Measurements from ENCODE around the gene ACLY.
"Not testable (repeated sequence)": the region's sequence is repeated elsewhere in the genome, so short reads cannot be mapped to it uniquely, and the experiment has no call there.

The ACLY gene

GRCh38 chr17:41873559-41874292 is 45.0 kb downstream of the ACLY start:
- DNase-seq (ENCODE audit: low read depth in 2 of 2) = no peak

GRCh38 chr17:41871789-41872188 is 47.0 kb downstream of the ACLY start:
- no peak for DNase-seq (ENCODE audit: low read depth in 2 of 2)

GRCh38 chr17:41870627-41871026 is 48.1 kb downstream of the ACLY start:
- no peak for DNase-seq (ENCODE audit: low read depth in 2 of 2)

- DNase-seq (ENCODE audit: low read depth in 2 of 2) = no peak
Observed at GRCh38 chr17:41870097-41870496, 48.7 kb downstream of the ACLY start.

DNA sequence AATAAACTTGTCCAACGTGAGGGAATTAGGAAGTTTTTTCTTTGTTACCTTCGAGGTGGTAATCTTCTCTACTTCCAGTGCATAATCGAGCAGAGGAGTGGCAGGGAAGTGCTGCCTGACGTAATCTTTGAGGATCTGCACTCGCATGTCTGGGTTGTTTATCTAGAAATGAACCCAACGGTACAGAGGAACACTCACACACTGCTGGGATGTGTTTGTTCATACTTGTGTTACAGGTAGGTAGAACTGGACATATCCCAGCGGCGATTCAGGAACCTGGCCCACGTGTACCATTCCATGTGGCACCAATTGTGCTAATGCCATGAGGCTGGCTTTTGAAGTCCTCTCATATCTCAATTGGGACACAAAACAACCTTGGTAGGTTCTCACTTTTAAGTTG is 49.3 kb downstream of the ACLY start:
- DNase-seq (ENCODE audit: low read depth in 2 of 2) = no peak

GRCh38 chr17:41868568-41868967 is 50.2 kb downstream of the ACLY start:
- DNase-seq (ENCODE audit: low read depth in 2 of 2) = no peak

- no peak for DNase-seq (ENCODE audit: low read depth in 2 of 2)
Observed at GRCh38 chr17:41865596-41865893, 53.2 kb downstream of the ACLY start.

DNA sequence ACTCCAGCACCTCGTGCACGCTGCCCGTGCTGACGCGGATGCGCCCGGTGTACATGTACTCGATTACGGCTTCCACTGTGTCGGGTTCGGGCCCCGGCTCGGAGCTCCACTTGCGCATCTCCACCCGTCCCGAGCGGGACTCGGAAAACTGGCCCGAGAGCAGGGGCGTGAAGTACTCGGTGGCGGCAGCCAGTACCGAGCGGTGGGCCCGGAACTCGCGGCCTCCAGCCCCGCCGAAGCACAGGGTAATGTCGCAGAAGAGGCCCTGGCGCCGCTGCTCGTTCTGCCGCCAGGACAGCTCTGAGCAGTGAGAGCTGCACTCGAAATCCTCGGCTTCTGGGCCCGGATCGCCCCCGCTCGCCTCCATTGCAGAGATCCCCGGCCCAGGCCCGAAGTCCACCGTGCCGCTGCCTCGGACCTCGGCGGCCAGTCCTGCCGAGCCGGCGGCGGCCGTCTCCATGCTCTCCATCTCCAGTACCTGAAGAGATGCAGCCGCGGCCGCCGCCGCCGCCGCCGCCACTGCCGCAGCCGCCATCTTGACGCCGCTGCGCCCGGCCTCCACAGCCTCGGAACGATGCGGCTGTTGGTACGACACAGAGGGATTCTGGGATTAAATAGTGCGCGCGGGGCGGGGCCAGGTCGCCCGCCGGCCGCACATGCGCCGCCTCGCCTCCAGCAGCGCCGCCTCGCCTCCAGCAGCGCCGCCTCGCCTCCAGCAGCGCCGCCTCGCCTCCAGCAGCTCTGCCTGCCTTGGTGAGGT is 53.7 kb downstream of the ACLY start, which contains the start of gene KLHL11:
Gene KLHL11, minus strand, starts transcription at position 588 of the 760 bp plus-strand sequence. Its CDS starts 53 bp downstream, at position 535.
- peak; percentile 67 to 86 for DNase-seq (ENCODE audit: low read depth in 2 of 2)

DNA sequence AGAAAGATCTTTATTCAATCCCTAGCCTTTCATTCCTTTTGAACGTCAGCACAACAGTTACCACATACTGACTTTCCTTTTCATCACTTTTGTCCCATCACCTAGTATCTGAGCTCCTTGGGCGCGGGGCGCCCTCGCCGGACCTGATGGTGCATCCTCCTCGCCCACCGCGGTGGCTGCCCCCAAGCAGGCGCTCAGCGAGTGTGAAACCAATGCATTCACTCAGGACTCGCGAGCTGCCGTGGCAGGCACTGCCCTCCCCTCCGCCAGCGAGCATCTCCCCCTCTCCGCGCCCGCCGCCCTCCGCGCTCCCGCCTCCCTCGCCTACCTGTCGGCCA is 54.3 kb downstream of the ACLY start:
- peak; percentile 26 to 60 for DNase-seq (ENCODE audit: low read depth in 2 of 2)

DNA sequence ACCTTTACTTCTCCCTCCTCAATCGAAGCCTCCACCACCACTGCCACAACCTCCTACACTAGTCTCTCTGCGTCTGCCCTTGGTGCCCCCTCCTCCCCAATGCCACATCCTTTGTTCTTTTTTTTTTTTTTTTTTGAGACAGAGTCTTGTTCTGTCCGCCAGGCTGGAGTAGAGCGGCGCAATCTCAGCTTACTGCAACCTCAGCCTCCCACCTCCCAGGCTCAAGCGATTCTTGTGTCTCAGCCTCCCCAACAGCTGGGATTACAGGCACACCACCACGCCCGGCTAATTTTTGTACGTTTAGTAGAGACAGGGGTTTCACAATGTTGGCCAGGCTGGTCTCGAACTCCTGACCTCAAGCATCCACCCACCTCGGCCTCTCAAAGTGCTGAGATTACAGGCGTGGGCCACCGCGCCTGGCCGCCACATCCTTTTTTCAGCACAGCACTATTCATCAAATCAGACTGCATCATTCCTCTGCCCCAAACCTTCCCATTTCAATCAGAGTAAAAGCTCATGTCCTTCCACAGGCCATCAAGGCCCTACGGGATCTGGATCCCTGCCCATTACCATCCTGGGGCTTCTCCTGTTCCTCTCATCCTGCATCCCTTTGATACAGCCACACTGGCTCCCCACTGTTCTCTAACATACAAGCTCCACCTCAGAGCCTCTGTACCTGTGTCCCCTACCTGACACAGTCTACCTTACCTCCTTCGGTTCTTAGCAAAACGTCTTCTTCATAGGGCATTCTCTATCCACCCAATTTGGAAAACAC is 55.5 kb downstream of the ACLY start:
- DNase-seq (ENCODE audit: low read depth in 2 of 2) = peak; percentile 7 to 19

GRCh38 chr17:41860254-41860931 is 58.4 kb downstream of the ACLY start:
- DNase-seq (ENCODE audit: low read depth in 2 of 2) = no peak

DNA sequence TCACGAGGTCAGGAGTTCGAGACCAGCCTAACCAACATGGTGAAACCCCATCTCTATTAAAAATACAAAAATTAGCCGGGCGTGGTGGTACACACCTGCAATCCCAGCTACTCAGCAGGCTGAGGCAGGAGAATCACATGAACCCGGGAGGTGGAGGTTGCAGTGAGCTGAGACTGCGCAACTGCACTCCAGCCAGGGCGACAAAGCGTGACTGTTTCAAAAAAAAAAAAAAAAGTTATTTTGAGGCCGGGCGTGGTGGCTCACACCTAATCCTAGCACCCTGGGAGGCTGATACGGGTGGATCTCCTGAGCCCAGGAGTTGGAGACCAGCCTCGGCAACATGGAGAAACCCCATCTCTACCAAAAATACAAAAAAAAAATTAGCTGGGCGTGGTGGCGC is 67.4 kb downstream of the ACLY start:
- DNase-seq (ENCODE audit: low read depth in 2 of 2) = not testable (repeated sequence)

DNA sequence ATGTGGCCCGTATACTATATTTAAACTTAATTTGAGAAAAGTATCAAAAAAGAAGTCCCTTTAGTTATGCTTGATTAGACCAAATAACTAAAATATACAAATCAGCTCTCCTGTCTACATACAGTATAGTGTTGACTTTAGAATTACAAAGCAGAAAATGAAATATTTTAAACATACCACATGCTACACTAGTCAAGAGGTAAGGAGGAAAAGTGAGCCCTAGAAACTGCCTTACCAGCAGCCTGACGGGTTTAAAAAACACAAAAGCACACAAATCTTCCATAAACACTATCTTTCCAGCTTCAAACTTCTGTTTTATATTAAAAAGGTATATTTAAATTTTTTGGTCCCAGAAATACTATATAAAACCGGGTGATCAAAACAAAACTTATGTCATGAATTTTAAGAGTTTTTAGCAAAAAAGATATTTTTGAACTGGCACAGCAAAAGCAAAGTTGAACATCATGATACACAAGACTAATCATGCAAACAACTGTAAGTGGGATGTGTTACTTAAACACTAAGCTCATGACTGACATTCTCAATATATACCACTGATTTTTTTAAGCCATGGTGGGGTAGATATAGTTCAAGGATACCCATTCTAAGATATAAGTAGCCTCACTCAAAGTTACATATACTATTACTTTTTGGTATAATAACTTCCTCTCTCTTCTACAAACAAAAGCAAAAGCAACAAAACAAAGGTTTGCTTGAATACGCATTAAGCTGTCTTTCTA is 69.3 kb downstream of the ACLY start:
- no peak for DNase-seq (ENCODE audit: low read depth in 2 of 2)

DNA sequence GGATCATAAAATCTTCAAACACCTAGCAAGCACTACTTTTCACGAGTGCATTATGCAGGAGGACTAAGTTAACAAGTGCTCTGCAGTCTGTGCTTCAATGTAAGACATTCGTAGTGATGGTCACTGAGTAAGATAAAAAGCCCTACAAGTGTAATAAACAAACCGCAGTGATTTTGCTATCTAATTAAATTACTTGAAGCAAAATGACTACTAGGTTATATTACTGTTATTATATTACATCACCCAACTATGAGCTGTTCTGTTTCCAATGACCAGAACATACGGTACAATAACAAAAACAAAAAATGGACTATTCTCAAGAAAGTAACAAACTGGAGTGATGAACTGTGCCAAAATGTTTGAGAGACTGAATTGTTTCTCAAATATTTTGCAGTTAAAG is 70.0 kb downstream of the ACLY start:
- no peak for DNase-seq (ENCODE audit: low read depth in 2 of 2)

- no peak for DNase-seq (ENCODE audit: low read depth in 2 of 2)
Observed at GRCh38 chr17:41844971-41845370, 73.8 kb downstream of the ACLY start.

GRCh38 chr17:41840781-41841180 is 78.0 kb downstream of the ACLY start:
- not testable (repeated sequence) for DNase-seq (ENCODE audit: low read depth in 2 of 2)

DNA sequence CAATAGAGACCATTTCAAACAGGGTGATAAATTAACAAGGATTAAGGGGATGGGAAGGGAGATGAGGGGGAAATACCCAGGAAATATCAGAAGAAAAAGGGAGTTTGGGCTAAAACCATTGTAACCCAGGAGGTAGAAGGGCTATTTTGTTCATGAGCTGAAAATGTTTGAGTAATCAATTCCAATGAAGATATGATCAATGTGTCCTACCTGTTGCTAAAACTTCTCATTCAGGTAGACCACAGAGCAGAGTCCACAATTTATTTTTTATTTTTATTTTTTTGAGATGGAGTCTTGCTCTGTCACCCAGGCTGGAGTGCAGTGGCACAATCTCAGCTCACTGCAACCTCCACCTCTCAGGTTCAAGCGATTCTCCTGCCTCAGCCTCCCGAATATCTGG is 79.3 kb downstream of the ACLY start:
- not testable (repeated sequence) for DNase-seq (ENCODE audit: low read depth in 2 of 2)

DNA sequence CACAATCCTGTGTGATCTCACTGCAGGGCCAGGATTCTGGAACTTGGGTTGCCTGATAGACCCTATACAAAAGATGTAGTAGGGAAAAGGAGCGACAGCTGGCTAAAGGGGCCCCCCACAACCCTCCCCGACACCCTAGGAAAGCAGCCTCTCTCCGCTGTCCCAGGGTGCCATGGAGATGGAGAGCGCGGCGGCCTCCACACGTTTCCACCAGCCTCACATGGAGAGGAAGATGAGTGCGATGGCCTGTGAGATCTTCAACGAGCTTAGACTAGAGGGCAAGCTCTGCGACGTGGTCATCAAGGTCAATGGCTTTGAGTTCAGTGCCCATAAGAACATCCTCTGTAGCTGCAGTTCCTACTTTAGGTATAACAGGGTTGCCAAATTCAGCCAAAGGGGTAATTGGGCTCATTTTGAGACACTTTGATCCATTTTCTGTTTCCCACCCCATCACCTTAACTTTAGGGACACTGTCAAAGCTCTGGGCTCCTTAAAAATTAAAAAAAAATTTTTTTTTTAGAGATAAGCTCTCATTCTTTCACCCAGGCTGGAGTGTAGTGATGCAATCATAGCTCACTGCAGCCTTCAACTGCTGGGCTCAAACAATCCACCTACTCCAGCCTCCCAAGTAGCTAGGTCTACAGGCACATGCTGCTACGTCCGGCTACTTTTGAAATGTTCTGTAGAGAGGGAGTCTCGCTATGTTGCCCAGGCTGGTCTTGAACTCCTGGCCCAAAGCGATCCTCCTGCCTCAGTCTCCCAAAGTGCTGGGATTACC is 80.8 kb downstream of the ACLY start, which contains the start of gene KLHL10:
Gene KLHL10, plus strand, starts transcription at position 65 of the 778 bp plus-strand sequence. Its CDS starts 108 bp downstream, at position 173.
- no peak for DNase-seq (ENCODE audit: low read depth in 2 of 2)

GRCh38 chr17:41836550-41837196 is 82.1 kb downstream of the ACLY start:
- DNase-seq (ENCODE audit: low read depth in 2 of 2) = no peak

All from stimulated activated CD8-positive, alpha-beta memory T cell treated with anti-CD3 and anti-CD28 coated beads, Interleukin-7, amount 100 ng/mL, for 4 hours (primary cell).